ENCODE measurements around the gene ATP9A. TPM values are rescaled to one million over a fixed set of nuclear protein-coding genes. Genes with fewer than 3 reads are reported as not detected.

The ATP9A gene
- polyA plus RNA-seq, 1 experiment, result 35.3 TPM

- no peak for DNase-seq (ENCODE audit: low read depth, low spot score)
- TF ChIP-seq, protein P1, sequence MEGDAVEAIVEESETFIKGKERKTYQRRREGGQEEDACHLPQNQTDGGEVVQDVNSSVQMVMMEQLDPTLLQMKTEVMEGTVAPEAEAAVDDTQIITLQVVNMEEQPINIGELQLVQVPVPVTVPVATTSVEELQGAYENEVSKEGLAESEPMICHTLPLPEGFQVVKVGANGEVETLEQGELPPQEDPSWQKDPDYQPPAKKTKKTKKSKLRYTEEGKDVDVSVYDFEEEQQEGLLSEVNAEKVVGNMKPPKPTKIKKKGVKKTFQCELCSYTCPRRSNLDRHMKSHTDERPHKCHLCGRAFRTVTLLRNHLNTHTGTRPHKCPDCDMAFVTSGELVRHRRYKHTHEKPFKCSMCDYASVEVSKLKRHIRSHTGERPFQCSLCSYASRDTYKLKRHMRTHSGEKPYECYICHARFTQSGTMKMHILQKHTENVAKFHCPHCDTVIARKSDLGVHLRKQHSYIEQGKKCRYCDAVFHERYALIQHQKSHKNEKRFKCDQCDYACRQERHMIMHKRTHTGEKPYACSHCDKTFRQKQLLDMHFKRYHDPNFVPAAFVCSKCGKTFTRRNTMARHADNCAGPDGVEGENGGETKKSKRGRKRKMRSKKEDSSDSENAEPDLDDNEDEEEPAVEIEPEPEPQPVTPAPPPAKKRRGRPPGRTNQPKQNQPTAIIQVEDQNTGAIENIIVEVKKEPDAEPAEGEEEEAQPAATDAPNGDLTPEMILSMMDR (IDR thresholded peaks at IDR 0.05; ENCODE audit: low read depth, low read length), result no peak
- no peak overlapping the region for H3K4me3 ChIP-seq (ENCODE audit: low read depth, low read length)
- H3K9me3 ChIP-seq (ENCODE audit: control insufficient read depth, insufficient read depth, low read length), result no peaks in the 10 kb centered on the region
- ChIA-PET CTCF (interaction anchor here (0.8 to 4.9 kb wide), 6 partner anchors 9 to 641 kb away, joined by 3 to 37 read pairs (median 5); no protein-coding TSS in a partner anchor), POLR2A (no interaction called here)
- H3K27me3 ChIP-seq (ENCODE audit: control insufficient read depth, insufficient read depth, low read length), result no peaks in the 10 kb centered on the region
- no peak overlapping the region for H3K27ac ChIP-seq (ENCODE audit: low read depth, low read length)
Observed at GRCh38 chr20:51622004-51622874, 146.0 kb downstream of the ATP9A start.

GRCh38 chr20:51620432-51620831 is 147.8 kb downstream of the ATP9A start:
- H3K9me3 ChIP-seq (ENCODE audit: control insufficient read depth, insufficient read depth, low read length), result no peaks in the 10 kb centered on the region
- no peaks in the 10 kb centered on the region for H3K27me3 ChIP-seq (ENCODE audit: control insufficient read depth, insufficient read depth, low read length)
- no peak overlapping the region for H3K27ac ChIP-seq (ENCODE audit: low read depth, low read length)
- H3K4me3 ChIP-seq (ENCODE audit: low read depth, low read length), result no peak overlapping the region
- ChIA-PET POLR2A (interaction anchor here (0.6 kb wide), 1 partner anchor 29 kb away, joined by 4 read pairs; no protein-coding TSS in a partner anchor), CTCF (interaction anchor here (0.7 to 1.4 kb wide), 5 partner anchors 23 to 633 kb away, joined by 3 to 10 read pairs (median 3); no protein-coding TSS in a partner anchor)
- TF ChIP-seq, protein P1 (IDR thresholded peaks at IDR 0.05; ENCODE audit: low read depth, low read length), result no peak
- DNase-seq (ENCODE audit: low read depth, low spot score), result no peak

- no peaks in the 10 kb centered on the region for H3K27me3 ChIP-seq (ENCODE audit: control insufficient read depth, insufficient read depth, low read length)
- CTCF ChIA-PET, result interaction anchor here (1.1 to 1.2 kb wide), 2 partner anchors 9 to 635 kb away, joined by 3 read pairs; no protein-coding TSS in a partner anchor
- TF ChIP-seq, protein P1 (IDR thresholded peaks at IDR 0.05; ENCODE audit: low read depth, low read length), result no peak; the same call in 1 of the 2 replicates
- H3K27ac ChIP-seq (ENCODE audit: low read depth, low read length), result no peak overlapping the region
- H3K9me3 ChIP-seq (ENCODE audit: control insufficient read depth, insufficient read depth, low read length), result no peaks in the 10 kb centered on the region
- POLR2A ChIA-PET, result no interaction called here
- no peak for DNase-seq (ENCODE audit: low read depth, low spot score)
- H3K4me3 ChIP-seq (ENCODE audit: low read depth, low read length), result no peak overlapping the region
Observed at GRCh38 chr20:51616060-51616459, 152.1 kb downstream of the ATP9A start.

- no peak for DNase-seq (ENCODE audit: low read depth, low spot score)
- H3K27ac ChIP-seq (ENCODE audit: low read depth, low read length), result no peak overlapping the region
- no peak overlapping the region for H3K4me3 ChIP-seq (ENCODE audit: low read depth, low read length)
- CTCF ChIA-PET, result interaction anchor here (1.0 to 1.3 kb wide), 2 partner anchors 9 to 19 kb away, joined by 3 read pairs; no protein-coding TSS in a partner anchor
- no peaks in the 10 kb centered on the region for H3K9me3 ChIP-seq (ENCODE audit: control insufficient read depth, insufficient read depth, low read length)
- no peaks in the 10 kb centered on the region for H3K27me3 ChIP-seq (ENCODE audit: control insufficient read depth, insufficient read depth, low read length)
- POLR2A ChIA-PET, result no interaction called here
- TF ChIP-seq, protein P1 (IDR thresholded peaks at IDR 0.05; ENCODE audit: low read depth, low read length), result no peak
Observed at GRCh38 chr20:51614687-51615086, 153.5 kb downstream of the ATP9A start.

- no peak for DNase-seq (ENCODE audit: low read depth, low spot score)
- Histone ChIP-seq H3K4me3 (ENCODE audit: low read depth, low read length) (no peak overlapping the region), H3K9me3 (ENCODE audit: control insufficient read depth, insufficient read depth, low read length) (no peaks in the 10 kb centered on the region), H3K27ac (ENCODE audit: low read depth, low read length) (no peak overlapping the region), H3K27me3 (ENCODE audit: control insufficient read depth, insufficient read depth, low read length) (no peaks in the 10 kb centered on the region)
- ChIA-PET POLR2A (no interaction called here), CTCF (interaction anchor here (1.3 kb wide), 3 partner anchors 9 to 18 kb away, joined by 3 to 4 read pairs (median 4); no protein-coding TSS in a partner anchor)
- TF ChIP-seq, protein P1 (IDR thresholded peaks at IDR 0.05; ENCODE audit: low read depth, low read length), result no peak
Observed at GRCh38 chr20:51613580-51613979, 154.6 kb downstream of the ATP9A start.

All from AG04450 (cell line).